NCI-H1092 (cell line): ENCODE measurements around the gene GPBP1.

Source experiments
- DNase-seq: peaks from one replicate; lab custom pipeline; 2025; lab: John Stamatoyannopoulos, UW

GPBP1 gene

DNA sequence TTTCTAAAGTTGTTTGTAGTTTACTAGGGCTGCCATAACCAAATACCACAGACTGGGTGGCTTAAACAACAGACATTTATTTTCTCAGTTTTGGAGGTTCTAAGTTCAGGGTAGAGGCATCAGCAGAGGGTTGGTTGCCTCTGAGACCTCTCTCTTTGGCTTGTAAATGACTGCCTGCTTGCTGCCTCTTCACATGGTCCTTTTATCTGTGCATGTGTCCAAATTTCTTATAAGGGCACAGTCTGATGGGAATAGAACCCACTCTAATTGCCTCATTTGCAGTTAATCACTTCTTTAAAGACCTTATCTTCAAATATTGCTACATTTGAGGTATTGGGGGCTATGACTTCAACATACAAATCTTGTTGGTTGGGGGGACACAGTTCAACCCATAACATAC lies 36.8 kb downstream of the GPBP1 start:
- DNase-seq, result no peak

GRCh38 chr5:57211039-57211438 lies 37.2 kb downstream of the GPBP1 start:
- no peak for DNase-seq

DNA sequence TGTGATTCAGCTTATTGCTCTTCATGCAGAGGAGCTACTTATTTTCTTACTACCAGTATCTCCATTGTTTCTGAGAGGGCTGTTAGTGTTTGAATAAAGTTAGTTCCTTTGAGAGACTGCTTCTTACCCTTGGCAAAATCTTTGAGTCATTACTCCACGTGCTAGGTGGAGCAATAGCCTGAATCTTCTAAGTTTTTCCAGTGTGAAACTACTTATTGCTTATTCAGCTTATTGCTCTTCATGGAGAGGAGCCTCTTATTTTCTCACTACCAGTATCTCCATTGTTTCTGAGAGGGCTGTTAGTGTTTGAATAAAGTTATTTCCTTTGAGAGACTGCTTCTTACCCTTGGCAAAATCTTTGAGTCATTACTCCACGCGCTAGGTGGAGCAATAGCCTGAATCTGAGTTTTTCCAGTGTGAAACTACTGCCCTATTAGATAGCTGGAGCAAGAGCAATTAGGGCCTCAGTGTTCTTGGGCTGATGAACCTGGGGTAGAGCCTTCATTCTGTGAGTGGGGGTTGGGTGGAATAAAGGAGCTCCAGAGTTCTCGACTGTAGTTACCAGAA lies 41.9 kb downstream of the GPBP1 start:
- no peak for DNase-seq

DNA sequence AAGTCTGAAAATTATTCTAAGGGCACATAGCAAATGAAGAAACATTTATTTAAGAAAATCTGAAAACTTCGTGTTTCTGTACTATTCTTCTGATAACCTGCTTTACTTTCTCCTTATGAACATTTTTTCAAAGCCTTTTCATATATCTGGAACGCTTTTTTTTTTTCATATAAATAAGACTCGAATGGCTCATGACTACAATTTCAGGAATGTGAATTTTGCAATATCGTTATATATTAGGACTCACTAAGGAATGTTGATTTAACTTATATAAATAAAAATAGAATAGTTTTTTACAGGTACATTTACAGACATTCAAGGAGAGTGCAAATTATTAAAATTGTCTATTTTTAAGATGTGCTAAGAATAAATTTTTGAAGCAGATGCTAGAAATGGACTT lies 42.9 kb downstream of the GPBP1 start:
- DNase-seq, result no peak

- no peak for DNase-seq
These were observed 45.5 kb downstream of the GPBP1 start for GRCh38 chr5:57219386-57219785.

DNA sequence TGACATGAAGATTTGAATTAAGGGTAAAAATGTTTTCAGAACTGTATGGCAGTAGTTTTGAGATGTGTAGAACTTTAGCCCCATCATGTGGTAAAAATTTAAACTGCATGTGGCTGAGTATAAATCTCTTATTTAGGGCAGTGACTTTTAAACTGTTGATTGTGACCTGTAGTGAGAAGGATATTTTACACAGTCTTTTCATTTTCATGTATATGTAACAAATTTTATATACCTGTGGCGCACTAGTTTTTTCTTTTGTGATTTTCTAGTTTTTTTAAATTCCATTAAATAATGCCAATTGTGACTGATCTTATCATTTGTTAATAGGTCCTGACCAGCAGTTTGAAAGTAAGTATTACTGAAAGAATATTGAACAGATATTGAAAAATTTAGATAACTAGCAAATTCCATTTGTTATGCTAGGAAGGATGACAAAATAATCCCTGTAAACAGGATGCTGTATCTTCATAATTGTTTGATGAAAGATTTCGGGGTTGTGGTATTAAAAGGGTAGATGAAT lies 47.2 kb downstream of the GPBP1 start:
- no peak for DNase-seq

DNA sequence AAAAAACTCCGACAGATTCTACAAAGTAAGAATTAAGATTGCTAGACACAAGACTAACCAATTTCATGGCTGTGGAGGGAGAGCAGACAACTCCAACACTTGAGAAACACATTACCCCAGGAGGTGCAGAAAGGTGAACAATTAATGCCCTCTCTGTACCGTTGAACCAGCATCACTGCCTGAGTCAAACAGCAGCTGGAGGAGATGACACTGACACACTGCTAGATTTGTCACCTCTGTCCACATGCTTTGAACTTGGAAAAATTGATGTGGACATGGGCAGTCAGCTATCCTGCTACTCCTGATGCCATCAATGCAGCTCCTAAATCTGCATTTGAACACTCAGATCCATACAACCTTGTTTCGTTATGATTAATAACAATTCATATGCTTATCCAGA lies 51.7 kb downstream of the GPBP1 start:
- DNase-seq, result no peak

DNA sequence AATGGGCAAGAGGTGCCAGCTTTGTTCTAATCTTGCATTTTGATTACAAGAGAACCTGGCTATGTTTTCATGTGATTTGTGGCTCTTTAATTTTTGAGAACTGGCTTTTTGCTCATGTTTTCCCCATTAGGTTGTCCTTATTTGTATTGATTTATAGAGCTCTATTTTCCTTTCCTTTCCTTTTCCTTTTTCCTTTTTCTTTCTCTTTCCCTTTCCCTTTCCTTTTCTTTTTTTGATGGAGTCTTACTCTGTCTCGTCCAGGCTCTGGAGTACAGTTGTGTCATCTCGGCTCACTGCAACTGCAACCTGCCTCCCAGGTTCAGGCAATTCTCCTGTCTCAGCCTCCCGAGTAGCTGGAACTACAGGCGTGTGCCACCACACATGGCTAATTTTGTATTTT lies 55.5 kb downstream of the GPBP1 start:
- no peak for DNase-seq

DNA sequence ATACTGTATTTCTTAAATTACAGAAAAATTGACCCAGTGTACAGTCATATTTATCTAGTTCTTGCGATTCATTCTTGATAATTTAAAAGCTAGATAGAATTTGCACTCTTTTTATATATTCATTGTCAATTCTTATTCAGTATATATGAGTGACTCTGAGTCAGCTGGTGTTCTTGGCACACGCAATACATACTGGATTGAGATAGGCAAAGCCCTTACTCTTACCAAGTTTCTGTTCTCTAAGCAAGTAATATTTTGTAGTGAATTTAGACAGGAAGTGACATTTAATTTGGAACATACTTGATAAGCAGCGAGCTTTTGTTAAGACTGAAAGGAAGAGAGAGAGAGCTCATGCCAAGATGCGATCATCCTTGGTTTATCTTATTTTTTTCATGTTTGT lies 57.7 kb downstream of the GPBP1 start:
- no peak for DNase-seq

GRCh38 chr5:57232293-57233033 lies 58.6 kb downstream of the GPBP1 start:
- DNase-seq, result no peak

DNA sequence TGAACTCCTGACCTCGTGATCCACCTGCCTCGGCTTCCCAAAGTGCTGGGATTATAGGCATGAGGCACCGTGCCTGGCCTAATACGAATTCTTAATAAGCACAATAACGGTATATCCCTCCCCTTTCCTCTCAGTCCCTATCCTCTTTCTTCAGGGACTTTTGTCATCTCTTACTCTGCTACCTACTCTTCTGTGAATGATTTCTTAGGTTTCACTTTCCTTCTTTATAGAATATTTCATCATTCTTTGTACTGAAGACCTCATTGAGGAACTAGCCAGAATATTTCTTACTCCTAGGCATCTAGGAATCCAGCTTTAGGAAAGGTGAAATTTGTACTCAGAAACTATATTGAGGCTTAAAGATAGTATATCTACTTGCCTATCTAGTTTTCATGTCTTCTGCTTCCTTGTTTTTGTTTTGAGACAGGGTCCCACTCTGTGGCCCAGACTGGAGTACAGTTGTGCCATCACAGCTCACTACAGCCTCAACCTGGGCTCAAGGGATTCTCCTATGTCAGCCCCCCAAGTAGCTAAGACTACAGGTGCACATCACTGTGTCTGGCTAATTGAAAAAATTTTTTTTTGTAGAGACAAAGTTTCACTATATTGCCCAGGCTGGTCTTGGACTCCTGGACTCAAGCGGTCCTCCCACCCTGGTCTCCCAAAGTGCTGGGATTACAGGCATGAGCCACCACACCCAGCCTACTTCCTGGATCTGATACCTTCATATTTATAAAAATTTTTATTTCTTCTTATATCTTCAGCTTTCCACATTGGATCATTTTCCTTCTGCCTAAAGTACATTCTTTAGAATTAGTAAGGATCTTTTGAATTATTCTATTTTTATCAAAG lies 69.7 kb downstream of the GPBP1 start:
- DNase-seq, result no peak

- DNase-seq, result no peak
These were observed 70.5 kb downstream of the GPBP1 start for GRCh38 chr5:57244331-57244730.

DNA sequence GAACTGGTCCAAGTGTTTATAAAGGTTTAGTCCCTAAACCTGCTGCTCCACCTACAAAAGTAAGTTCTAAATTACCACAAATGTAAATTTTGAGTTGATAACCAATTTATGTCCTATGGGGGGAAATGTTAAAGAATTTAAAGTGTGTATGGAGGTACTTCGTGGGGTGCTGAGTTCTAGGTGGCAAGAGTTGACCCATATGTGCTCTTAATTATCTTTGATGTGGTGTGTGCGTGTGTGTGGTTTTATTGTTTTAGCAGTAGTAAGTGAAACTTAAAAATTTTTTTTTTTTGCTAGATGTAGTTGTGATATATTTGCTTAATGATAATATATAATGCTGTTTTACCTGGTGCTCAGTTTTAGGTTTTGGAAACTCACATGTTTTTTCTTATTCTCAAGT lies 72.6 kb downstream of the GPBP1 start:
- no peak for DNase-seq

DNA sequence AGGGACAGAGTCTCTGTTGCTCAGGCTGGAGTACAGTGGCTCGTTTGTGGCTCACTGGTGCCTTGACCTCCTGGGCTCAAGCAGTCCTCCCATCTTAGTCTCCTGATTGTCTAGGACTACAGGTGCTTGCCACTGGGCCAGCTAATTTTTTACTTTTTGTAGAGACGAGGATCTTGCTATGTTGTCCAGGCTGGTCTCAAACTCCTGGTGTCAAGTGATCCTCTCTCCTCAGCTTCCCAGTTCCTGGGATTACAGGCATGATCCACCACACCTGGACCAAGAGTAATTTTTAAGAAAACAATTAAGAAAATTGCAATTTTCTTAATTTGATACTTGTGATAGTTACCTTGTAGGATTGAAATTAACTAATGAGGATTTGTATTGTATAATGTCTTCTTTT lies 73.9 kb downstream of the GPBP1 start:
- no peak for DNase-seq

GRCh38 chr5:57249265-57249874 lies 75.5 kb downstream of the GPBP1 start:
- DNase-seq, result no peak

- DNase-seq, result no peak
These were observed 84.2 kb downstream of the GPBP1 start for GRCh38 chr5:57258052-57258451.

DNA sequence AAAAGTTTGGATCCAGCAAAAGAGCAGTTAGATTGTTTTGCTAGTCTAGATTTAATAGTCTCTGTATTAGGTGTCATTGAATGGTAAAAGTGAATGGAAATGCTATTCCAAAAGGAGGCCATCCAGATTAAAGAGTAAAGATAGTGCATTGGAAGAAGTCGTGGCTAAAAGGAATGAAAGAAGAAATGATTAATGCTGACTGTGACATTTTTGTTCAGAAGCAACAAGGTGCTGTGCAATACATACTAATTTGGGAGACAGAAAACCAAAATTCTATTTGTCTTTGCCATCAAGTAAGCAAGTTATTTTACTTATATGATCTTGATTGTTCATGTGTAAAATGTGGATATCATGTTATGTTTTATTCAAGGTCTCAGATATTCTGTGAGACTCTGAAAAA lies 85.1 kb downstream of the GPBP1 start:
- DNase-seq, result no peak

- no peak for DNase-seq
These were observed 85.8 kb downstream of the GPBP1 start for GRCh38 chr5:57259704-57260103.

- DNase-seq, result no peak
These were observed 88.7 kb downstream of the GPBP1 start for GRCh38 chr5:57262541-57262940.

GRCh38 chr5:57267805-57268204 lies 93.9 kb downstream of the GPBP1 start:
- no peak for DNase-seq

DNA sequence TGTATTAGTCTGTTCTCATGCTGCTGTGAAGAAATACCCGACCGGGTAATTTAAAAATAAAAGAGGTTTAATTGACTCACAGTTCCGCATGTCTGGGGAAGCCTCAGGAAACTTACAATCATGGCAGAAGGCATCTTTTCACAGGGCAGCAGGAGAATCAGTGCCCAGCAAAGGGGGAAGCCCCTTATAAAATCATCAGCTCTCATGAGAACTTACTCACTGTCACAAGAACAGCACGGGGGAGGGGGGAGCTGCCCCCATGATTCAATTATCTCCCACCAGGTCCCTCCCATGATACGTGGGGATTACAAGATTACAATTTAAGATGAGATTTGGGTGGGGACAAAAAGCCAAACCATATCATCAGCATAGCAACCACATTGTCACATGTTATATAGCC lies 102.5 kb downstream of the GPBP1 start:
- no peak for DNase-seq

GRCh38 chr5:57277085-57277484 lies 103.2 kb downstream of the GPBP1 start:
- DNase-seq, result no peak

- no peak for DNase-seq
These were observed 107.0 kb downstream of the GPBP1 start for GRCh38 chr5:57280853-57281252.
